NCI-H2196 (cell line): ENCODE results near the gene CDK7.

Experiments used
- DNase-seq: peaks from one replicate; lab custom pipeline; 2025; ENCODE audit not compliant: unreplicated experiment; lab: John Stamatoyannopoulos, UW

The CDK7 gene

DNA sequence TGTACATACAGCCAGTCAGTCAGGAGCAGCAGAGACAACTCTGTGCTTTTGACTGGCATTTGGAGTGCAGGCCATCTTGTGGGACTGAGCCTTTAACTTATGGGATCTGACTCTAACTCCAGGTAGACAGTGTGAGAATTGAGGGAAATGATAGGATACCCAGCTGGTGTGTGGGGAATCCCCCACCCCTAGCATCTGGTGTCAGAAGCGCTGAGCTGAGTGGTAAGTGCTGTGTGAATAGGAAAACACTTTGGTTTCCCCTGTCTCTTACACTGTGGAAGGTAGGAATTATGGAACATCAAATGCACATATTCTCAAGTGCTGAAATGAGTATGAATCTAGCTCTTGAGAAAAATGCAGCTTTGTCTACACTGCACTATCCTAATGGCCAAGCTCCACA is 54.0 kb downstream of the CDK7 start:
- DNase-seq = no peak

DNA sequence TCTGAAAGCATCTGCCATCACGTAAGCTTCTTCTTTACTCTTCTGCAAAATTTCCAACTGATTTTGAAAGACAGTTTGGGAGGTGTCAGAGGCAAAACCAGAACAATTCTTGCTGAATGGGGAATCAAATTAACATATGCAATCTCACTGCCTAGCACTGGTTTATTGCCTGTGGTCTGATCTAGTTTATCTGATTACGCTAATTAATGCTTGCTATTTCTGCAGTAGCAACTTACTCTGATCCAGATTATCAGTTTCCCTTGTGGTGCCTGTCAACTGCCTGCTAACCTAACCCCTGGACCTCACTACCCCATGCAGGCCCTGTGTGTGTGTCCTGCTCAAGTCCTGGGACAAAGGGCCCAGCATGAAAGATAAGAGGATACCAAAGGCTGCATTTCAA is 57.6 kb downstream of the CDK7 start:
- no peak for DNase-seq

DNA sequence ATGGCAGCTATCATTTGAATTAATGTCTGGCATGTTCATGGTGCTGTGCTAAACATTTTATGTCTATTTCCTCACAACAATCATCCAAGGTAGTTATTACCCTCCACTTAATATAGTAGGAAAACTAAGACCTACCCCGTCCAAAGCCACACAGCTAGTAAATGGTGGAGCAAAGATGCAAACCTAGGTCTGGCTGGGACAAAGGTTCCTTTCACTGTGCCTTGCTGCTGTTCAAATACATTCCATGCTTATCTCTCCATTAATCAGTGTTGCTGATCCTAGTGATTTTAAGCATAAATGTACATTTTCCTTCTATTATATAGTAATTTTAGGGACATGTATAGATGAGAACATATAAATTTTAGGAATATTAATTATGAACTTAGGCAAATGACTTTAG is 59.2 kb downstream of the CDK7 start:
- no peak for DNase-seq

DNA sequence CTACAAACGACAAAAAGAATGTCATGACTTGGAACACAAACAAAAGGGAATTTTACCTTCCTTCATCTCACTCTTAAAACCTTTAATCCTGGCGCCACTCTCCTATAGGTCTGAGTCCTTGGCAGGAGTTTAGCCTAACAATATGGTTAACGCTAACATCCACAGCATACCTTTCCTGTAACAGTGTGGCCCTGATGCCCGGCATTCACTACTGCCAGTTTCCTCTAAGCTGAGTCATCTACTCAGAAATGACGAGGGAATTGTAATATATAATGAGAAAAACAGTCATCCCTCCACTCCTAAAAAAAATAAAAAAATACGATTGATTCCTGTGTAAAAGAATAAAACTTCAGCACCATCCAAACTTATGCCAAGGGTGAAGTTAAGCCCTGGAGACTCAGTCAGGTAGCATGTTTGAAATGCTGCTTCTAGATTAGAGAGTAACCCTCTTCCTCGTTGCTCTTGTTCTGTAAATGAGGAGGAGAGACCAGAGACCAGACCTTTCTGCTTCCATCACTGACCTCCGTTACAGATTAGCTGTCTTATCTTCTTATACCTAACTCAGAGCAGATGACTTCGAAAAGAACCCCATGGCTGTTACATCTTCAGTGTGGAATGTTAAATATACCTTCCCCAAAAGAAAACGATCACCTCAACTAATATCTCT is 60.5 kb downstream of the CDK7 start:
- no peak for DNase-seq

DNA sequence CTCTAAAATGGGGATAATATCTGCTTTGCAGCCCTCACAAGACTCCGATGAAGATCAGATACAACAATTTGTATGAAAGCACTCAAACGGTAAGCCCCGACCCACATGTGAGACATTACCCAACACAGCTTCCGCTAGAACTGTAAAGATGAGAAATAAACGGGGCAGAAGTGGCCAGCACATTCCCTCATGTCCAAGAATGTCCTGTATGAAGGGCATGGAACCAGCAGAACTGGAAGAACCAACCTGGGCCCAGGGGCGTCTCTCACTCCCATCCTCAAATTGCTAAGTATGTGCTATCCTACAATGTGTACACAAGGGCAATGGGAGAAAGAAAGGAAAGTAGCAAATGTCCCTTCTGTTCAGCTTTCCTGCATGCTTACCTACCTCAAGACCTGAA is 64.9 kb downstream of the CDK7 start:
- DNase-seq = no peak

DNA sequence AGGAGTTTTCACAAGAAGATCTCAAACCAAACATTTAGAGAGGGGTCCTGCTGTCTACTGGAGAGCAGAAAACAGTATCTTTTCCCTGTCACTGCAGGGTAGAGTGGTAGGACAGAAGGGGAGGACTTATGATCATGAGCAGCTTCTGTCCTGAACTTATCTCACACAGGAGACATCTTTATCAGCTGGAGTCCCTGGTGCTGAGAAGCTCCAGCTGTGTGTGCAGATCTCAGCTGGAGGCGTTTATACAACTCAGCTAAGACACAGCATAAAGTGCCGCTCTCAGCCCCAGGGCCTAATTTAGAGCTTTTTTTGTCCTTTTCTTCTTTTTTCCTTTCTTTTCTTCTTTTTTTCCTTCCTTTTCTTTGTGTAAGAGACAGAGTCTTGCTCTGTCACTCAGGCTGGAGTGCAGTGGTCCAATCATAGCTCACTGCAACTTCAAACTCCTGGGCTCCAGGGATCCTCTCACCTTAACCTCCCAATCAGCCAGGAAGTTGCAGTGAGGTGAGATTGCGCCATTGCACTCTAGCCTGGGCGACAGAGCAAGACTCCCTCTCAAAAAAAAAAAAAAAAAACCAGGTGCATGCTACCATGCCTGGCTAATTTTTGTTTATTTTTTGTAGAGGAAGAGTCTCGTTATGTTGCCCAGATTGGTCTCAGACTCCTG is 66.0 kb downstream of the CDK7 start:
- DNase-seq = no peak

DNA sequence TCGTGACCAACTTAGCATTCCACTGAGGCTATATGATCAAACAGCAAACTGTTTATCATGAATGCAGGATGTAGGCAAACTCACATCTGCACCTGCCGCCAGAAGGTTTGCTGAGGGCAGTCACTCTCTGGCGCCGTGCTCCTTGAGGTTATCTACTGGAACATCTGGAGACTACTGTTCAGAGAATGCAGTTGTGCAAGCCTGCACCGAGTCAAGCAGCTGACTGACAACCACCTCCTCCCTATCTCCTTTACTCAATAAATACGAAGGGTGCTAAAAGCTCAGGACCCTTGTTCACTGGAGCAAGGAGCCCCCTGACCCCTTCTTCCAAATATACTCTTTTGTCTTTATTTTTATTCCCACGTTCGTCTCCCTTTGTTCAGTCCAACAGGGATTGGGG is 70.8 kb downstream of the CDK7 start:
- no peak for DNase-seq

DNA sequence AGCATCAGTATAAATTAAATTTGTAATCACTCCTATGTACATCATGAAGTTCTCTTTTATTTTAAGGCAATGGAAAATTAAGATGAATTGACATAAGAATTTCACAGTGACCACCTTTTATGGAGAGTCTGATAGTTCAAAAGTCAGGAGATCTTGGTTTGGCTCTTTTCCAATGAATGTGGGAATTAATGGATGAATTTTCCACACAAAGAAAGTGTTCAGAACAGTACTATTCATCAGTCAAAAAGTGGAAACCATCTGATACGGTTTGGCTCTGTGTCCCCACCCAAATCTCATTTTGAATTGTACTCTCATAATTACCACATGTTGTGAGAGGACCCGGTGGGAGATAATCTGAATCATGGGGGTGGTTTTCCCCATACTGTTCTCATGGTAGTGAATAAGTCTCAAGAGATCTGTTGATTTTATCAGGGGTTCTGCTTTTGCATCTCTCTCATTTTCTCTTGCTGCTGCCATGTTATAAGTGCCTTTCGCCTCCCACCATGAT is 73.4 kb downstream of the CDK7 start:
- DNase-seq = no peak

DNA sequence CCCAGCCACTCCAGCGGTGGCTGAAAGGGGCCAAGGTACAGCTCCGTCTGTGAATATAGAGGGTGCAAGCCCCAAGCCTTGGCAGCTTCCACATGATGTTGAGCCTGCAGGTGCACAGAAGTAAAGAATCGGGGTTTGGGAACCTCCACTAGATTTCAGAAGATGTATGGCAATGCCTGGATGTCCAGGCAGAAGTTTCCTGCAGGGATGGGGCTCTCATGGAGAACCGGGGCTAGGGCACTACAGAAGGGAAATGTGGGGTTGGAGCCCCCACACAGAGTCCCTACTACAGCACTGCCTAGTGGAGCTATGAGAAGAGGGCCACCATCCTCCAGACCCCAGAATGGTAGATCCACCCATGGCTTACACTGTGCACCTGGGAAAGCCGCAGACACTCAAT is 74.7 kb downstream of the CDK7 start:
- DNase-seq = no peak

DNA sequence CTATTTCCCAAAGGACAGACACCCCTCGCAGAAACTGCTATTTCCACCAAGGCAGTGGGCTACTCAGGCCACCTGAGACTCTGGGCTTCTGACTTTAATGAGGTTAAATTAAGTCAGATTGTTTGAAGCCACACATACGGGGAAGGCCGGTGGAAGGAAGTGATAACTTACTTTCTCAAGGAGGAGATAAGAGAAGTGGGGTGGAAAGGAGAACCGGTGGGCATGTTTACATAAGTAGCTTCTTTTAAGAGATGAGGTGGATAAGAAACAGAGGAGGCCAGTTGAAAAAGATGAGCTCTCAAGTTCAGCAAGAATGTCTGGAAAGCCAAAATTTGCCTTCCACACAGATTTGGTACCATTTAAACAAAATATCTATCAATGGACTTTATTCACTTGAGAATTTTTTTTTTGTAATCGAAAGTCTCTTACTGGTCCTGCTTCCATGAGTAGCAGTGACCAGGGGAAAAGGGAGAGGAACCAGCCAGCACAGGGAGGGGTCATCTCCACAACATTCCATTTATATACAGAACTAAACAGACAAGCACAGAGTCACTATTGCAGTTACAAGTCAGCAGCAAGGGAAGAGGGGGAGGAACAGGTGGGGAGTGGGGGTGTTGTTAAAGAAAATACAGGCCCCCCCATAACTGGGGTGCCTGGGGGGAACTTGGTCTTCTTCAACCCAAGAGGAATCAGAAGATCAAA is 77.9 kb downstream of the CDK7 start:
- DNase-seq = no peak

DNA sequence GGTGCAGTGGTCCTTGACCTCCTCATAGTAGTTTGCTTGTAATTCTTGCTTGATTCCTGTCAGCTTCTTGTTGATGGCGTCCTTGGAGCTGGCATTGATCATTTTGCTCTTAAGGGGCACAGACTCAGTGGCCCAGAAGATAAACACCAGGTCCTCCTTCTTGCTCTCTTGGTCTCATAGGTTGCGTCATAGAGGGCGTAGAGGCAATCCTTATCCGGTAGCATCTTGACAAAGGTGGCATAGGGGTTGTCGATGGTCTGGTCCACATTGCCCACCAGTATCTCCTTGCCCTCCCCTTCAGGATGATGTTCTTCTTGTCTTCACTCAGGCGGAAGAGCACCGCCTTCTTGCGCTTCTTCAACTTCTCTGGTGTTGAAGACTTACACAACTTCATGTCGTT is 78.7 kb downstream of the CDK7 start:
- DNase-seq = no peak

DNA sequence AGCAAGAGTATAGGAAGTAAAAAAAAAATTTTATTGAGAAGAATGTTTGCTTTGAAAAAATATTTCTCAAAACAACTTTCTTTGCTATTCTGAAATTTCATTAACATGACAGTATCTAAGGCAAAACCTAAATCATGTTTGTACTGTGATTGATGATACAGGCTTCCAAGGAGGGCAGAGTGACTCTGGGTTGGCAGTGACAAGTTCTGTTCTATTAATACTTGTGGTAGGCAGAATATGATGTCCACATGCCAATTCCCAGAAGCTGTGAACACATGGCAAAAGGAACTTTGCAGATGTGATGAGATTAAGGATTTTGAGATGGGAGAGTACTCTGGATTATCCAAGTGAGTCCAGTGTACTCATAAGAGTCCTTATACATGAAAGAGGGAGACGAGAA is 81.3 kb downstream of the CDK7 start:
- DNase-seq = no peak

DNA sequence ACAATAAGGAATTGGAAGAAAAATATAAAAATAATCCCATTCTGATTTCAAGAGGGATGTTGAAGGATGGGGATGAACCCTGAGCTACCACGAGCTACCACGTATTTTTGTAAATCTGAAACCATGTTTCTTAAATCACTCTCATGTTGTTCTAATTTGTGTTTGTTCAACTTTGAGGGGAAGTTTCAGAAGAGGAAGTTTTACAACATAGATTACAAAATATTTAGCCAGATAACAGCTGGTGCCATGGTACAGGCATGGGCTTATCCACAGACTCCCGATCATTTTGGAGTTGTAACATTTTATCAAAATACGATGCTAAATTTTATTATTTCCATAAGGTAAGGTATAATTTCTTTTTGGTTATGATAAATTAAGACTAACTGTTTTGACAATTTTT is 82.7 kb downstream of the CDK7 start:
- no peak for DNase-seq

DNA sequence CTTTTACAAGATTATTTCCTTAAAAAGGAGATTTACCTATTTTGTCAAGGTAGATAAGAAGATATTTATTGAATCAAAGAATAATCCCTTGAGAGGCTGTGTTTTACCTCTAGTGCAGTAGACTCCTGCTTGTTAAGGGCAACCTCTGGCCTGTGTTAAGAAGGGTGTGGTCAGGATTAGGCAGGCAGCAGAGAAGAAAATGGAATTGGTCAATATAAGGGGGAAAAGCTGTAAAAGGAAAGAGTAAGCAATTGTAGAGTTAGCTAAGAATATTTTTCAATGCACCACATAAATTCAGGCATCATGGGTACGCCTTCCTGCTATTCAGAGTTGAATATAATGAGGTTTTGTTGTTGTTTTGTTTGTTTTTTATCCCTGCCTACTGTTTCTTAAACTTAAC is 91.7 kb downstream of the CDK7 start:
- no peak for DNase-seq
